ENCODE measurements around the gene MPND. TPM values are rescaled to one million over a fixed set of nuclear protein-coding genes. Genes with fewer than 3 reads are reported as not detected.
A peak's percentile ranks its signal among the peaks of the same experiment; 100 is the strongest.

Gene MPND
- total and polyA plus RNA-seq, 2 of the 13 experiments (the other 11 are each of a cell fraction or from before 2014, with no cell fraction given), result 10.8 to 15.8 TPM

GRCh38 chr19:4310247-4311121 lies 32.9 kb upstream of the MPND start (continued):
- TF ChIP-seq RNF219 (CRISPR knock-in tag; IDR thresholded peaks at IDR 0.05) (no peak), ZNF670 (CRISPR knock-in tag; IDR thresholded peaks at IDR 0.05; ENCODE audit: borderline replicate concordance) (peak; percentile 71; the same call in 1 of the 2 replicates), MTA1 (CRISPR knock-in tag; IDR thresholded peaks at IDR 0.05; ENCODE audit: borderline replicate concordance) (peak; percentile 76; the same call in 1 of the 2 replicates), CCDC6 (CRISPR knock-in tag; IDR thresholded peaks at IDR 0.05) (0 out of 2 replicates have a peak, but pooled peaks have one; percentile 63), CHD2 (IDR thresholded peaks at IDR 0.05; ENCODE audit: low read depth, low read length) (peak; percentile 15; the same call in 1 of the 2 replicates), STAG1 (CRISPR knock-in tag; IDR thresholded peaks at IDR 0.05) (no peak), PRDM15 (CRISPR knock-in tag; IDR thresholded peaks at IDR 0.05) (peak; percentile 27; the same call in 1 of the 2 replicates), TFDP1 (CRISPR knock-in tag; IDR thresholded peaks at IDR 0.05; ENCODE audit: borderline replicate concordance) (peak; percentile 96), RFXANK (CRISPR knock-in tag; IDR thresholded peaks at IDR 0.05) (0 out of 2 replicates have a peak, but pooled peaks have one; percentile 78), PCBP2 (optimal IDR thresholded peaks at IDR 0.05; ENCODE audit: low read depth, low read length, poor library complexity, severe bottlenecking) (no peak), ZNF619 (CRISPR knock-in tag; IDR thresholded peaks at IDR 0.05) (no peak), ZBTB38 (CRISPR knock-in tag; IDR thresholded peaks at IDR 0.05) (peak; percentile 95), SMYD3 (CRISPR knock-in tag; IDR thresholded peaks at IDR 0.05) (no peak), FOXM1 (CRISPR knock-in tag; IDR thresholded peaks at IDR 0.05) (no peak), ZNF274 (CRISPR knock-in tag; IDR thresholded peaks at IDR 0.05) (peak; percentile 54)
- TF ChIP-seq, protein P1, sequence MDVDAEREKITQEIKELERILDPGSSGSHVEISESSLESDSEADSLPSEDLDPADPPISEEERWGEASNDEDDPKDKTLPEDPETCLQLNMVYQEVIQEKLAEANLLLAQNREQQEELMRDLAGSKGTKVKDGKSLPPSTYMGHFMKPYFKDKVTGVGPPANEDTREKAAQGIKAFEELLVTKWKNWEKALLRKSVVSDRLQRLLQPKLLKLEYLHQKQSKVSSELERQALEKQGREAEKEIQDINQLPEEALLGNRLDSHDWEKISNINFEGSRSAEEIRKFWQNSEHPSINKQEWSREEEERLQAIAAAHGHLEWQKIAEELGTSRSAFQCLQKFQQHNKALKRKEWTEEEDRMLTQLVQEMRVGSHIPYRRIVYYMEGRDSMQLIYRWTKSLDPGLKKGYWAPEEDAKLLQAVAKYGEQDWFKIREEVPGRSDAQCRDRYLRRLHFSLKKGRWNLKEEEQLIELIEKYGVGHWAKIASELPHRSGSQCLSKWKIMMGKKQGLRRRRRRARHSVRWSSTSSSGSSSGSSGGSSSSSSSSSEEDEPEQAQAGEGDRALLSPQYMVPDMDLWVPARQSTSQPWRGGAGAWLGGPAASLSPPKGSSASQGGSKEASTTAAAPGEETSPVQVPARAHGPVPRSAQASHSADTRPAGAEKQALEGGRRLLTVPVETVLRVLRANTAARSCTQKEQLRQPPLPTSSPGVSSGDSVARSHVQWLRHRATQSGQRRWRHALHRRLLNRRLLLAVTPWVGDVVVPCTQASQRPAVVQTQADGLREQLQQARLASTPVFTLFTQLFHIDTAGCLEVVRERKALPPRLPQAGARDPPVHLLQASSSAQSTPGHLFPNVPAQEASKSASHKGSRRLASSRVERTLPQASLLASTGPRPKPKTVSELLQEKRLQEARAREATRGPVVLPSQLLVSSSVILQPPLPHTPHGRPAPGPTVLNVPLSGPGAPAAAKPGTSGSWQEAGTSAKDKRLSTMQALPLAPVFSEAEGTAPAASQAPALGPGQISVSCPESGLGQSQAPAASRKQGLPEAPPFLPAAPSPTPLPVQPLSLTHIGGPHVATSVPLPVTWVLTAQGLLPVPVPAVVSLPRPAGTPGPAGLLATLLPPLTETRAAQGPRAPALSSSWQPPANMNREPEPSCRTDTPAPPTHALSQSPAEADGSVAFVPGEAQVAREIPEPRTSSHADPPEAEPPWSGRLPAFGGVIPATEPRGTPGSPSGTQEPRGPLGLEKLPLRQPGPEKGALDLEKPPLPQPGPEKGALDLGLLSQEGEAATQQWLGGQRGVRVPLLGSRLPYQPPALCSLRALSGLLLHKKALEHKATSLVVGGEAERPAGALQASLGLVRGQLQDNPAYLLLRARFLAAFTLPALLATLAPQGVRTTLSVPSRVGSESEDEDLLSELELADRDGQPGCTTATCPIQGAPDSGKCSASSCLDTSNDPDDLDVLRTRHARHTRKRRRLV (CRISPR knock-in tag; IDR thresholded peaks at IDR 0.05), result no peak

Measured in HepG2 (cell line).